D341Med (cell line): ENCODE results near the gene ZGPAT.
A peak's percentile ranks its signal among the peaks of the same experiment; 100 is the strongest.

Source experiments
- DNase-seq: peaks from one replicate; pipeline ENCODE4 v3.0.0; 2012; ENCODE audit warnings: low spot score

ZGPAT gene

GRCh38 chr20:63734946-63735858, 27.4 kb downstream of the ZGPAT start:
- peak; percentile 37 for DNase-seq

GRCh38 chr20:63735859-63736718, 28.2 kb downstream of the ZGPAT start, which contains the start of gene LIME1:
TSS of gene LIME1 (plus strand) at chr20:63736664. CDS start at chr20:63737550, 886 bp downstream.
- peak; percentile 38 for DNase-seq

- peak; percentile 25 for DNase-seq
Observed at GRCh38 chr20:63736893-63737694, 29.3 kb downstream of the ZGPAT start.

GRCh38 chr20:63737695-63737944, 29.8 kb downstream of the ZGPAT start:
- DNase-seq = peak; percentile 44

- peak; percentile 42 for DNase-seq
Observed at GRCh38 chr20:63737945-63738686, 30.3 kb downstream of the ZGPAT start.

- DNase-seq = no peak
Observed at GRCh38 chr20:63738687-63739129, 30.9 kb downstream of the ZGPAT start.

- peak; percentile 99 for DNase-seq
Observed at GRCh38 chr20:63739130-63740069, 31.6 kb downstream of the ZGPAT start, which contains the start of gene SLC2A4RG. TSS of gene SLC2A4RG (plus strand) at chr20:63739776. CDS start at chr20:63739913, 137 bp downstream.

GRCh38 chr20:63740070-63740626, 32.3 kb downstream of the ZGPAT start:
- peak; percentile 87 for DNase-seq

GRCh38 chr20:63740627-63741353, 33.0 kb downstream of the ZGPAT start:
- DNase-seq = peak; percentile 86

- no peak for DNase-seq
Observed at GRCh38 chr20:63741354-63741675, 33.5 kb downstream of the ZGPAT start.

- DNase-seq = peak; percentile 25
Observed at GRCh38 chr20:63741676-63742380, 34.0 kb downstream of the ZGPAT start.

GRCh38 chr20:63742381-63743024, 34.7 kb downstream of the ZGPAT start:
- DNase-seq = peak; percentile 30

- peak; percentile 15 for DNase-seq
Observed at GRCh38 chr20:63743210-63743970, 35.6 kb downstream of the ZGPAT start.

- no peak for DNase-seq
Observed at GRCh38 chr20:63744158-63744557, 36.3 kb downstream of the ZGPAT start.

- peak; percentile 30 for DNase-seq
Observed at GRCh38 chr20:63744574-63745423, 37.0 kb downstream of the ZGPAT start.

GRCh38 chr20:63745424-63745805, 37.6 kb downstream of the ZGPAT start:
- peak; percentile 36 for DNase-seq
